NCI-H2029 treated with DMSO at 0.1 percent for 48 hours (cell line): ENCODE measurements around the gene FOXP4.

Experiments used
- DNase-seq: peaks from one replicate; lab custom pipeline; 2025; lab: John Stamatoyannopoulos, UW

Gene FOXP4

GRCh38 chr6:41646026-41646795 lies 100.0 kb downstream of the FOXP4 start:
- DNase-seq, result no peak

GRCh38 chr6:41647061-41647511 lies 100.9 kb downstream of the FOXP4 start:
- DNase-seq, result no peak

GRCh38 chr6:41648070-41648585 lies 101.9 kb downstream of the FOXP4 start:
- DNase-seq, result no peak

GRCh38 chr6:41648921-41649320 lies 102.7 kb downstream of the FOXP4 start:
- no peak for DNase-seq

- no peak for DNase-seq
These were observed 103.4 kb downstream of the FOXP4 start for GRCh38 chr6:41649596-41649995.

- DNase-seq, result no peak
These were observed 103.9 kb downstream of the FOXP4 start for GRCh38 chr6:41650120-41650519.

GRCh38 chr6:41651246-41651961 lies 105.2 kb downstream of the FOXP4 start:
- no peak for DNase-seq
